ENCODE measurements around the gene KDM4C. TPM values are rescaled to one million over a fixed set of nuclear protein-coding genes. Genes with fewer than 3 reads are reported as not detected.

KDM4C gene
- total RNA-seq, 1 experiment from 2014 or later = 16.2 TPM

DNA sequence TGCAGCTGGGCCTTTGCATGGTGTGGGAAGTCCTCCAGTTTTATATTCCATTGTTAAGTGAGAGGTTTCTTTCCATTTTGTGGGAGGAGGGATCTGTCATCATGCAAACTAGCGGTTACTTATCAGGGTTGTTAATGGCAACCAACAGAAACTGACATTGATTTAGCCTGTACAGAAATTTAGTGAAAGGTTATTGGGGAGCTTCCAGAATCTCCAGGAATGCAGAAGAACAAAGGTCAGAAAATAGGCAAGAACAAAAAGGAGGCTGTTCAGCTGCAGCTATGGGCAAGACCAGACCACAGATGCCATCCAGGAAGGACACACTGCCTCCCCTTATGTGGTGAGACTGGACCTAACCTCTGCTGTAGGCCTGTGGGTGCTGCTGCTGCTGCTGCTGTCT is 395.8 kb downstream of the KDM4C start:
- TF ChIP-seq CTCF (IDR thresholded peaks at IDR 0.05; ENCODE audit: unreplicated experiment) = no peak
- no peak overlapping the region for H3K4me3 Mint-ChIP-seq (ENCODE audit: low read depth, unreplicated experiment)
- no peak overlapping the region for H3K27ac Mint-ChIP-seq (ENCODE audit: unreplicated experiment)
- H3K4me1 Mint-ChIP-seq (ENCODE audit: low read depth, unreplicated experiment) = peaks cover 10% of the 10 kb centered on the region
- no peaks in the 10 kb centered on the region for H3K9me3 Mint-ChIP-seq (ENCODE audit: low read depth, unreplicated experiment)
- BruUV-seq (replicated peaks) = no TSS peak
- H3K36me3 Mint-ChIP-seq (ENCODE audit: insufficient read depth, unreplicated experiment) = no peaks in the 10 kb centered on the region
- intact Hi-C loops (cut with micrococcal nuclease; ENCODE audit: unreplicated experiment) = no loop called here
- CTCF ChIA-PET = no interaction called here
- DNase-seq = peak; percentile 11
- no peaks in the 10 kb centered on the region for H3K27me3 Mint-ChIP-seq (ENCODE audit: unreplicated experiment)

- Mint-ChIP-seq H3K9me3 (ENCODE audit: low read depth, unreplicated experiment) (no peaks in the 10 kb centered on the region), H3K27ac (ENCODE audit: unreplicated experiment) (no peak overlapping the region), H3K27me3 (ENCODE audit: unreplicated experiment) (no peaks in the 10 kb centered on the region), H3K36me3 (ENCODE audit: insufficient read depth, unreplicated experiment) (no peaks in the 10 kb centered on the region), H3K4me3 (ENCODE audit: low read depth, unreplicated experiment) (no peak overlapping the region), H3K4me1 (ENCODE audit: low read depth, unreplicated experiment) (peaks cover 10% of the 10 kb centered on the region)
- no peak for DNase-seq
- CTCF ChIA-PET = no interaction called here
- no peak for TF ChIP-seq CTCF (IDR thresholded peaks at IDR 0.05; ENCODE audit: unreplicated experiment)
- intact Hi-C loops (cut with micrococcal nuclease; ENCODE audit: unreplicated experiment) = no loop called here
- BruUV-seq (replicated peaks) = no TSS peak
Measured at GRCh38 chr9:7154003-7154619, 396.3 kb downstream of the KDM4C start.

- no TSS peak for BruUV-seq (replicated peaks)
- no peaks in the 10 kb centered on the region for H3K36me3 Mint-ChIP-seq (ENCODE audit: insufficient read depth, unreplicated experiment)
- no peak for DNase-seq
- H3K9me3 Mint-ChIP-seq (ENCODE audit: low read depth, unreplicated experiment) = no peaks in the 10 kb centered on the region
- H3K4me1 Mint-ChIP-seq (ENCODE audit: low read depth, unreplicated experiment) = peaks cover 10% of the 10 kb centered on the region
- no peaks in the 10 kb centered on the region for H3K27me3 Mint-ChIP-seq (ENCODE audit: unreplicated experiment)
- CTCF ChIA-PET = no interaction called here
- intact Hi-C loops (cut with micrococcal nuclease; ENCODE audit: unreplicated experiment) = no loop called here
- TF ChIP-seq CTCF (IDR thresholded peaks at IDR 0.05; ENCODE audit: unreplicated experiment) = no peak
- no peak overlapping the region for H3K4me3 Mint-ChIP-seq (ENCODE audit: low read depth, unreplicated experiment)
- no peak overlapping the region for H3K27ac Mint-ChIP-seq (ENCODE audit: unreplicated experiment)
Measured at GRCh38 chr9:7154650-7155049, 396.9 kb downstream of the KDM4C start.

GRCh38 chr9:7161469-7161868 is 403.7 kb downstream of the KDM4C start:
- intact Hi-C loops (cut with micrococcal nuclease; ENCODE audit: unreplicated experiment) = no loop called here
- no peaks in the 10 kb centered on the region for H3K36me3 Mint-ChIP-seq (ENCODE audit: insufficient read depth, unreplicated experiment)
- no peak overlapping the region for H3K27ac Mint-ChIP-seq (ENCODE audit: unreplicated experiment)
- H3K27me3 Mint-ChIP-seq (ENCODE audit: unreplicated experiment) = no peaks in the 10 kb centered on the region
- TF ChIP-seq CTCF (IDR thresholded peaks at IDR 0.05; ENCODE audit: unreplicated experiment) = no peak
- no peaks in the 10 kb centered on the region for H3K9me3 Mint-ChIP-seq (ENCODE audit: low read depth, unreplicated experiment)
- H3K4me3 Mint-ChIP-seq (ENCODE audit: low read depth, unreplicated experiment) = no peak overlapping the region
- no peaks in the 10 kb centered on the region for H3K4me1 Mint-ChIP-seq (ENCODE audit: low read depth, unreplicated experiment)
- CTCF ChIA-PET = no interaction called here
- no peak for DNase-seq
- no TSS peak for BruUV-seq (replicated peaks)
